Fibroblast of skin of right biceps (primary cell): Measurements from ENCODE around the gene POLR2C.

ENCODE experiments used
- DNase-seq: peaks from one replicate; pipeline ENCODE4 v3.0.0-alpha.2; 2013

POLR2C gene

DNA sequence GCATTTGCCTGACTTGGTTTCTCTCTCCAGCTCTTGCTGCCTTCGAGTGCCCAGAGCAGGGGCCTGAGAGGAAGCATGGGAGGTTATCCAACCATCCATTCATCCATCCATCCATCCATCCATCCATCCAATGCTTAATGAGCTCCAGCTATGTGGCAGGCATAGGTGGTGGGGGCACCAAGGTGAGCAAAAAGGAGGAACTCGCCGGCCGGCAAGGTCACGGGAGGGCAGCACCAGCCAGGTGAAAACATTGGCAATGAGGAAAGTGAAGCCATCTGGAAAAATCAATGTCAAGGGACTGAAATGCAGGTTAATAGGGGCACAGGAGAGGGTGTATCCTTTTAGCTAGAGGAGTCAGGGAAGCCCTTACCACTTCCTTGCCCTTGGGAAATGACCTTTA, 42.0 kb downstream of the POLR2C start:
- no peak for DNase-seq

DNA sequence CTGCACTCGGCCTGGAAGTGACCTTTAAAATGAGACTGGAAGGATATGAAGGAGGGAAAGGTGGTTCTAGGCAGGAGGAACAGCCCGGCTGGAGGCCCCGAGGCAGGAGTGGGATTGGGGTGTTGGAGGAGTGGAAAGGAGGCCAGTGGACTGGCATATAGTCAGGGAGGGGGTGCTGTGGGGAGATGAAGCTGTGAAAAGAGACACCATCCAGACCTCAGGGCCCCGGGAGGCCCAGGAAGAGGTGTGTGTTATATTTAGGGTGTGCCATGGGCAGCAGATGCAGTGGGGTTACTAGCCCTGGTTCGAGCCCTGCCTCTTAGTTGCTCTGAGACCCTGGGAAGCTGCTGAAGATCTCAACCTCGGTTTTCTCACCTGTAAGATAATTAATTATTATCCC, 42.7 kb downstream of the POLR2C start:
- no peak for DNase-seq

DNA sequence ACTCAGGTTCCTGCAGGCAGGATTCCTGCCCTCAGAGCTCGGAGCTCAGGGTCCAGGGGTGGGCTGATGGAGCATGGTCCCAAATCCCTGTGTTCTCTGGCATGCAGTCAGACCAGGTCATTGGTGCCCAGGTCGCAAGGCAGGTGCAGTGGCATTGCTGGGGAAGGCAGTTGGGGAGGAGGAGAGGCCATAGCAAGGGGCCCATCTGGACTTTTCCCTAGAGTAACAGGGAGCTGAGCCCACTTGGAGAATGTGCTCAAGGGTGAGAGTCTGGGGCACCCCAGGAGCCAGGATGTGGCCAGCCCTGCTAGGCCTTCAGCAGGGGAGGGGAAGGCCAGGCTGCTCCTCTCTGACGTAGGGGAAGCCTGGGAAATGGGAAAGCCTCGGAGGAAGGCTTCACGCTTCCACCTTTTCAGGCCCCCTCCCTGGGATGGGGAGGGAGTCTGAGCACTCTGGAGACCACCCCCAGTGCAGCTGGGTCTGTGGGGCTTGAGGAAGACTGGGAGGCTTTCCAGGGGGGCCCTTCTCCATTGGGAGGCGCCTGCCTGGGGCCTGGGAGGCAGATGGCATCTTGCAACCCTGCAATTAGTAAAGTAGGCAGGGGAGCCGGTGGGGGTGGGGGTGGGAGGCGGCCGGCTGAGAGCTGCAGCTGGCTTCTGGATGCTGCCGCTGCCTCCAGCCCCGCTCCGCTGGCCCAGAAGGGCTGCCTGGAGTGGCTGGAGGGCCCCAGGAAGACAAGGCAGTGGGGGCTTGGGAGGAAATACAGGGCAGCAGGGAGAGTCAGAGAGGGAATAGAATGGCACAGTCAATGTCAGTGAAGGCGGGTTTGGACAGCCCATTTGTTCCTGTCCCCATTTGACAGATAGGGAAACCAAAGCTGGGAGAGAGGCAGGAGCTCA, 44.9 kb downstream of the POLR2C start:
- DNase-seq = no peak

DNA sequence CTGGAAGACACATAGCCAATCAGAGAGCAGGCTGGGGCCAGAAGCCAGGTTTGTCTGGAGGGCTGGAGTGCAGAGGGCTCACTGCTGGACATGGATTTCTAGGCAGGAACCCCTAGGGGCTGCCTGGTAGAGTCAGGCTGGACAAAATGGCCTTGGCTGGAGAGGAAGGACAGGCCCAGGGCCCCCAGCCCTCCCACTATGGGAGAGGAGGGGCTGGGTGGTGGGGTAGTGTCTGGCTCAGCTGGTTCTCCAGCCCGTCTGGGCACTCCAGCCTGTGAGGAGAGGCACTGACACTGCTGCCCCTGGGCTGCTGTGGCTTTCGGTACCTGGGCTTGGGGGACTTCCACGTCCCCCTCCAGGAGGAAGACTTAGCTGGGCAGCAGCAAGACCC, 45.6 kb downstream of the POLR2C start:
- no peak for DNase-seq

DNA sequence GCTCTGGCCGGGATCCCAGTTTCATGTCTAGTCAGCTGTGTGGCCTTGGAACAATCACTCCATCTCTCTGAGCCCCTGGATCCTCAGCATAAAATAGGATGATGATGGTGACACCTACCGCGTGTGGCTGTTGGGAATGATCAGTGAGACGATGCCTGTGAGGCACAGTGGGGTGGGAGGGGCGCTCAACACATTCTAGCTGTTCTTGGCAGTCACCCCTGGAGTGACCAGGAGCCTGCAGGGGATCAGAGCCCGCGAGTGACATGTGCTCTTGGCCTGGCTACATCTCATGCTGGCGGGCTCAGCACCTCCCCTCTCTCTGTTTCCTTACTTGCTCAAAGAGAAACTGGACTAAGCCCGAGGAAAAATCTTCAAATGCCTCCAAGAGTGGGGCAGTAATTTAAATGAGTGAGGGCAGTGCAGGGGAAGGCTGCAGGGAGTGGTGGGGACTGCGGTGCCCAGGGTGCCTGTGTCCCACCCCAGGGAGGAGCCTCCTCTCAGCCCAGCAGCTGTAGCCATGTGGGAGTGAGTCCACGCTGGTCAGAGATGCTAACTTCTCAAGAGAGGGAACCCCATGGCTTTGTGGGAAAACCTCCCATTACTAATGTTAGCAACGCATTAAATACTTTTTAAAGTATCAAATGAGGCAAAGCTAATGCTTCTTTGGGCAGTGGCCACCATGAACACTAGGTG, 46.9 kb downstream of the POLR2C start:
- no peak for DNase-seq

DNA sequence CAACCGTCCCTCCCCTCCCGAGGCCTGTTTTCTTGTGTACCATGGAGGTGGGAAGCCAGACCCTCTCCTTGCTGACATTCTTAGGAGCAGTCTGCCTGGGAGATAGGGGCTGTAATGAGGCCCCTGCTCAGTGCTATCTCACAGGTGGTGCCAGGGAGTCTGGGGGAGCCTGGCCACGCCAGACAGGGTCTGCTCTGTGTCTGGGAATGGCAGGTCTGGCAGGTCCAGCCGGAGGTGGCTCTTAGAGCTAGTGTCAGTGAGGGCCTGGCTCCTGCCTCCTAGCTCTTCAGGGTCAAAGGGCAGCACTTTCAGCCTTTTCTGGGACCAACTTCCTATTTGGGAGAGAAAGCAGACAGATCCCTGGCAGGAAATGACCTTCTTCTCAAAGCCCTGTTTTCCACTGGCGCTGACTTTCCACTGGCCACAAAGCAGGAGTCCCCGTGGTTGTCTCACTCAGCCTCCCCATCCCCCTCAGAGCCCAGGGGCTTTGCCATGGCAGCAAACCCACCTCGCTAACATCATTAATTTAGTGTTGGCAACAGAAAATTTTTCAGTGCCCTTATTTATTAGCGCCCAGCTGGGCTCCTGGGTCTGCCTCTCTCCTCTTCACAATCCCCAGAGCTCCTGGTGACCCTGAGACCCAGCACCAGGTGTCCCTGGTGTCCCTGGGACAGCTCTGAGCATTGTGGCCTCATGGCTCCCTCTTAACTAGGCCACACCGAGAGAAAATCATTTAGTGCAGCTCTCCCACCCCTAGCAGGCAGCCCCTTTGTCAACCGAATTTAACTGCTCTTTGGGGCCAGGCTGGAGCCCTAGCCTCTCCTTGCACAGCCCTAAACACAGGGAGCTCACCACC, 47.8 kb downstream of the POLR2C start:
- DNase-seq = no peak

DNA sequence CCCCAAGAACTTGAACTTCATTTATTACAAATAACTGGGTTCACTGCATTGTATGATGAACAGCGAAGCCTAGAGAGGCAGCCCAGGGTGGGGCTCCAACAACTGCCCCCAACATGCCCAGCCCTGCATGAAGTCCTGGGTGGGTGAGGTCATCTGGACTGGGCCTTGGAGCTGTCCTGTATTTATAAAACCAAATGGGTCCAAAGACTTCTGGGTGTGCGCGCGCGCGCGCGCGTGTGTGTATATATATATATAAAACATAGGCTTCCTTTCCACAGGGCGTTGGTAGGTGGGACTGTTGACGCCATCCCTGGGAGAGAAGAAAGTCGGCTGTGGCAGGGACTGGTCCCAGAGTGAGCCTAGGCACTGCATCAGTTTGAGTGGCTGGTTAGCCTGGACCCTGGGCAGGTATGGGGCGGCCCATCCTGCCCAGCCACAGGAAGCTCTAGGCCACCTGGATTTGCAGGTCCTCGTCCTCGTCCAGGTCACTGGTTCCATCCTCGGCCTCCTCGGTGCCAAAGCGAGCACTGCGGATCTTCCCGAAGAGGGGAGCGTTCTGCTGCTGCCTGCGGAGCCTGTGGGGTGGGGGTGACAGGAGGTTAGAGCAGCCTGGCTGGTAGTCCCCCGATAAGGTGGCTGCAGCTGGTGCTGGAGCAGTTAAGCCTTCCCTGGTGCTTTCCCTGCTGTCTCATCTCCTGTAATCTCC, 50.0 kb downstream of the POLR2C start:
- no peak for DNase-seq

DNA sequence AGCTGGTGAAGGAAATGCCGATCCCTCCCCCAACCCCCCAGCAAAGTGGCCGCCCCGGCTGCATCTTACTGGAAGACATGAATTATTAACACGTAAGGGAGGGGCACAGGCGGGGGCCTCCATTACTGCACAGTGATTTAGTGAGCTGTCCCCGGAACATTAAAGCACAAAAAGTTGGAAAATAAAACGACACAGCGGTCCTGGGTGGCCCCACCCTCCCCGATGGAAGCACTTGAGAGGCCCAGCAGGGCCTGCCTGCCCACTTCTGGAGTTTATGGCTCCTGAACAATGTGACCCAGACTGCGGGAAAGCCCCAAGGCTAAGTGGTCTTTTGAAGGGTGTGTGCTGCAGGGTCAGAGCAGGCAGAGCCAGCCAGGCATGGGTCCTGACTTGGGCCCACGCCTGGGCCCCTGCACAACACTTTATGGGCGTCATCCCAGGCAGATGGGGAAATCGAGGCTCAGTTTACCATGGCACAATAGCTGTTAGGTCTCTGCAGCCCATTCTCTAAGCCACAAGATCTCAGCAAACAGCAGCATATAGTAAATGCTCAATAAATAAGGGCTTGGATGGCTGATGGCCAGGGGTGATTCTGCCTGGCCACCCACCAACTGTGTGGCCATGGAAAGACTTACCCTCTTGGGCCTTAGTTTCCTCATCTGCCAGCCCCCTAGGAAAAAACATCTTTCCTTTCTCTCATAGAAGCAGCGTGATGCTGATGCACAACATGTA, 51.1 kb downstream of the POLR2C start:
- peak; percentile 20 for DNase-seq

DNA sequence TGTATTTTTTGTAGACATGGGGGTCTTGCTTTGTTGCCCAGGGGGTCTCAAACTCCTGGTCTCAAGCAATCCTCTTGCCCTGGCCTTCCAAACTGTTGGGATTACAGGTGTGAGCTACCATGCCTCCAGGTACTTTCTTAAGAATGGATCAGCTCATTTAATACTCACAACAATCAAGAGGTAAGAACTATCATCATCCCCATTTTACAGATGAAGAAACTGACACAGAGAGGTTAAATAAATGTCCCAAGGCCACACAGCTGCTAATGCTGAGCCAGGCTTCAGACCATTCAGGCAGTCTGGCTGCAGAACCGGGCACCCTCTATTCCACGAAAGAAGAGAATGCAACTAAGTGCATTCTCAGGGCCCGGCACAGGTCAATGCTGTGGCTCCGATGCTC, 51.9 kb downstream of the POLR2C start:
- DNase-seq = no peak

DNA sequence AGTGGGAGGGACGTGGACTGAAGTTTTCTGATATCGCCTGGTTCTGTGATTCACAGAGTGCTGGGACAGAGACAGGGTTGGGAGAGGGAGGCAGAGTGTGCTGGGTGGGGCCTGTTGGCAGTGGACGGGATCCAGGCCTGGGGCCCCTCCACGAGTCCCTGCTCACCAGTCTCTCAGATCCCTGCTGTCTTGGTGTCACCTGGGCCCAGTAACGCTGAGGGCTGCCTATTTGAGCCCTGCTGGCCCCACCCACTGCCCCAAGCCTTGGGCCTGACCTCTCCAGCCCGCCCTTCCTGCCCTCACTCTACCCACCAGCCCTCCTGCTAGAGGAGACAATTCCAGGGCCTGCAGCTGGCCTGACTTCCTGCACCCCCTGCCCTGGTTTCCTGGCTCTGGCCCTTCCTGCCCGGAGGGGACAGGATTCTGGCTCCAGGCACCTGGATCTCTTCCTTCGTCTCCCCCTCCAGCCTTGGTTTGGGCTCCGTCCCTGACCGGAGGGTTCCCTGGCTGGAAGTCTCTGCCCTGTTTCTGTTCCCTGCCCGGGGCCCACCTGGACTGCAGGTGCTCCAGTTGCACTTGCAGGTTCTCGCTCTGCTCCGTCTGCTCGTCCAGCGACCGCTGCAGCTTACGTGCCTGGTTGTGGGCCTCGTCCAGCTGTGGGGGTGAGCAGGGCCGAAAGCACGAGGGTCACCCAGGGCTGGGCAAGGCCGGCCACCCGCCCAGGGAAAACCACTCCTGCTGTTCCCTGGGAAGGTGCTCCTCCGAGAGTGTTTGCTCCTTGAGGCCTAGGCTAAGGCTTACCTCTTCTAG, 52.5 kb downstream of the POLR2C start:
- no peak for DNase-seq

DNA sequence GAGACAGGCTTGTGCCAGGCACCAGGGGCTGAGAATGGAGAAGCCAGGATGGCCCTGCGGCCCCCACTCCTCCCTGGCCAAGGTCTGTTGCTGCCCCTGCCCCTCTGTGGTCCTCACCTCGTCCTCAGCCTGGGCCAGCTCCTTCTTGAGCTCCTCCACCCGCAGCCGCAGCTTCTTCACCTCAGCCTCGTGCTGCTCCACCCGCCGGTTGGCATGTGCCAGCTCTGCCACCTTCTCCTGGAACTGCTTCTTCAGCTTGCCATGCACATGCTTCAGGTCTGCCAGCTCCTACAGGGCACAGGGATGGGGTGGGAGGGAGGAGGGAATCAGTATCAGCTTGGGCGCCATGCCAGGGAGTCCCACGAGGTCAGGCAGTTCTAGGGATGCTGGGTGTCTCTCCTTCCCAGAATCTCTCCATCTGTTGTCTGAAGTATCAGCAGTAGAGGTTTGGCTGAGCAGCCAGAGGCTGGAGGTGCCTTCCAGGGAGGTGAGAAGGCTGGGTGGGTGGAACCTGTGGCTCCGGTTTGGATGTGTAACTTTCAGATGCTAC, 53.8 kb downstream of the POLR2C start:
- DNase-seq = no peak

DNA sequence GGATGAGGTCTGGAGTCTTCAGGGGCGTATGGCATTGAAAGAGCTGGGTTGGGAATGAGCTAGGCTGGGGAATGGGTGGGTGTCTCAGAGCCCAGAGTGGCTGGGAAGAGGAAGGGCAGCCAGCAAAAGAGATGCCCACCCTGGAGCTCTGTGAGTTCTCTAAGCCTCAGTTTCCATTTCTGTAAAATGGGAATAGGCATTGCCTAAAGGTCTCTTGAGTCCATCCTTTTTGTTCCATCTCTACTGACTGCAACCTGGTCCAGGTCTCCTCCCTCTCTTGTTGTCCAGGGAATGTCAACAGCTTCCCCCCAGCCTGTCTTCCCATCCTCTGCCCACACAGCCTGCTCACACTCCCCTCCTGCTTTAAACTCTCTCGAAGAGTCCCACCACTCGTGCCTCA, 54.3 kb downstream of the POLR2C start:
- no peak for DNase-seq

DNA sequence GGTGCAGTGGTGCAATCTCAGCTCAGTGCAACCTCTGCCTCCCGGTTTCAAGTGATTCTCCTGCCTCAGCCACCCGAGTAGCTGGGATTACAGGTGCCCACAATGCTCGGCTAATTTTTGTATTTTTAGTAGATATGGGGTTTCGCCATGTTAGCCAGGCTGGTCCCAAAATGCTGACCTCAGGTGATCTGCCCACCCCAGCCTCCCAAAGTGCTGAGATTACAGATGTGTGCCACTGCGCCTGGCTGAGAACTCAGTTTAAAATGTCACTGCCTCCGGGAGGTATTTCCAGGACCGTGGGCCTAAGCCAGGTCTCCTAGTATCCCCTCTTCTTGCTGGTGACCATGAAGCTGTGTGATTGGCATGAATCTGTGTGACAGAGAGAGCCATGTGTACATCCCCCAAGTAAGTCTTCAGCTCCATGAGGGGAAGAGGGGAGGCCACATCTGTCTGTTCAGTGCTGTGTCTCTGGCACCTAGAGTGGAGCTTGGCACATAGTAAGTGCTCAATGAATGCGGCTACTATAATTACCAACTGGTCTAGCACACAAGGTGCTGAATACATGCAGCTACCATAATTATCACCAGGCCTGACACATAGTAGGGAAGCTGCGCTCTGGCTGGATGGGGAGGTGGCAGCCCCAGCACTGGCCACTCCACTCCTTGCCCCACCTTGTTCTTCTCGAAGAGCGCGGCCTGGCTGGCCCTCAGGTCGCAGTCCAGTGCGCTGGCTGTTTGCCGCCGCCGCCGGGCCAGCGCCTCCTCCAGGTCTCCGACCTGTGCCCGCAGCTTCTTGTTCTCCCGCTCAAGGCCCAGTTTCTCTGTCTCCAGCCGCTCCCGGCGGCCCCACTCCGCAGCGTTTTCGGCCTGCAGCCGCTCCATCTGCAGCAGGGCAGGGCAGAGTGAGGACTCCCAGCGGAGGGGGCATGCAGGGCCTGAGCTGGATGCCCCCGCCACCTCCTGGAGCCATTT, 55.2 kb downstream of the POLR2C start:
- DNase-seq = no peak

DNA sequence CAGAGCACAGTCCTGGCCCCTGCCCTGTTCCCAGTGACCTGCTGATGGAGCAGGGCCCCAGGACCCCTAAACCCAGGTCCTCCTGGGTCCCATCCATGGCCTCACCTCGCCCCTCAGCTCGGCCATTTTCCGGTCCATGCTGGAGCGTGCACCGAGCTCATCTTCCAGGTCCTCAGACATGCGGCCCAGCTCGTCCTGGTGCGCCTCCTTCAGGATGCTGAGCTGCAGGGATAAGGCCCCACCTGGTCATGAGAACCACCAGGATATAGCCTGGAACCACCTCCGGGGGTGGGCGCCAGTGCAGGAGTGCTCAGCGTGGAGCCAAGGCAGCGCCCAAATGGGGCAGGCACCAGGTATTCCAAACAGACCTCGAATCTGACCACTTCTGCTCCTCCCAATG, 56.0 kb downstream of the POLR2C start:
- no peak for DNase-seq

DNA sequence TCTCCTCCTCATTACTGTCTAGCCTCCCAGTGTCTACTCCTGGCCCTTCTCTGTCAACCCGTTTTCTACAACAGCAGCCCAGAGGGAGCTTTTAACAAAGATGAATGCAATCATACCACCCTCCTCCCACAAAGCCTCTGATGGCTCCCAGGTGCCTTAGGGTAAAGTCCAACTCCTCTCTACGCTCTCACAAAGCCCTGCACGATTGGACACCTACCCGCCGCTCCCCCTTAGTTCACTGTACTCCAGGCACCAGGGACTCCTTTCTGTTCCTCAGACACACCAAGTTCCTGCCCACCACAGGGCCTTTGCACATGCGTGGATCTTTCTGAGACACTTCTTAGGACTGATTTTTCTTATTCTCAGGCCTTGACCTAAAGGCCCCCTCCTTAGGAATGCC, 56.4 kb downstream of the POLR2C start:
- DNase-seq = no peak

DNA sequence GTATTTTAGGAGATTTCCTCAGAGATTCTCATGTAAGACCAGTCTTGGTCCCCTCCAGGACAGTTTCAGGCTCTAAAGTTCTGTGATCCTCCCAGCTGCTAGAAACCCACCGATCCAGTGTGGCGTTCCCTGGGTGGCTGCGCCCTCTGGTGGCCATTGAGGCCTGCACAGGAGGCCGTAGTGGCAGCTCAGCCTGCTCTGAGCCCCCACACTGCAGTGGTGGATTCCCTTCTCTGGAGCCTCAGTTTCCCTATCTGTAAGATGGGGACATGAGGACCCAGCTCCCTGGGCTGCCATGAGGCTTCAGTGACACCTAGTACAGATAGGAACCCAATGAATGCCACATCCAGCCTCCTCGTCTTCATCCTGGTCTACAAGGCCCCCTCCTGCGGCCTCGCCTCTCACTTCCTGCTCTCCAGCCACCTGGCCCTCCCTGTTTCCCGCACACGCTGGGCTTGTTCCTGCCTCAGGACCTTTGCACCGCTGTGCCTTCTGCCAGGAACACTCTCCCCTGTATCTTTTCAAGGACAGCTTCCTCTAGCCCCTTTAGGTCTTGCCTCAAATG, 57.4 kb downstream of the POLR2C start:
- peak; percentile 59 for DNase-seq
